ENCODE results near the gene TRAPPC1.

Gene TRAPPC1

GRCh38 chr17:7886227-7887037 is 45.3 kb downstream of the TRAPPC1 start:
- TF ChIP-seq, protein P1, sequence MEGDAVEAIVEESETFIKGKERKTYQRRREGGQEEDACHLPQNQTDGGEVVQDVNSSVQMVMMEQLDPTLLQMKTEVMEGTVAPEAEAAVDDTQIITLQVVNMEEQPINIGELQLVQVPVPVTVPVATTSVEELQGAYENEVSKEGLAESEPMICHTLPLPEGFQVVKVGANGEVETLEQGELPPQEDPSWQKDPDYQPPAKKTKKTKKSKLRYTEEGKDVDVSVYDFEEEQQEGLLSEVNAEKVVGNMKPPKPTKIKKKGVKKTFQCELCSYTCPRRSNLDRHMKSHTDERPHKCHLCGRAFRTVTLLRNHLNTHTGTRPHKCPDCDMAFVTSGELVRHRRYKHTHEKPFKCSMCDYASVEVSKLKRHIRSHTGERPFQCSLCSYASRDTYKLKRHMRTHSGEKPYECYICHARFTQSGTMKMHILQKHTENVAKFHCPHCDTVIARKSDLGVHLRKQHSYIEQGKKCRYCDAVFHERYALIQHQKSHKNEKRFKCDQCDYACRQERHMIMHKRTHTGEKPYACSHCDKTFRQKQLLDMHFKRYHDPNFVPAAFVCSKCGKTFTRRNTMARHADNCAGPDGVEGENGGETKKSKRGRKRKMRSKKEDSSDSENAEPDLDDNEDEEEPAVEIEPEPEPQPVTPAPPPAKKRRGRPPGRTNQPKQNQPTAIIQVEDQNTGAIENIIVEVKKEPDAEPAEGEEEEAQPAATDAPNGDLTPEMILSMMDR (conservative IDR thresholded peaks at IDR 0.05; ENCODE audit: control insufficient read depth, insufficient read depth, low read depth, low read length): no peak
- DNase-seq (ENCODE audit: low read depth): no peak
- peak overlapping the region; percentile 75 for H3K4me3 ChIP-seq (ENCODE audit: control insufficient read depth, low read depth, low read length)

DNA sequence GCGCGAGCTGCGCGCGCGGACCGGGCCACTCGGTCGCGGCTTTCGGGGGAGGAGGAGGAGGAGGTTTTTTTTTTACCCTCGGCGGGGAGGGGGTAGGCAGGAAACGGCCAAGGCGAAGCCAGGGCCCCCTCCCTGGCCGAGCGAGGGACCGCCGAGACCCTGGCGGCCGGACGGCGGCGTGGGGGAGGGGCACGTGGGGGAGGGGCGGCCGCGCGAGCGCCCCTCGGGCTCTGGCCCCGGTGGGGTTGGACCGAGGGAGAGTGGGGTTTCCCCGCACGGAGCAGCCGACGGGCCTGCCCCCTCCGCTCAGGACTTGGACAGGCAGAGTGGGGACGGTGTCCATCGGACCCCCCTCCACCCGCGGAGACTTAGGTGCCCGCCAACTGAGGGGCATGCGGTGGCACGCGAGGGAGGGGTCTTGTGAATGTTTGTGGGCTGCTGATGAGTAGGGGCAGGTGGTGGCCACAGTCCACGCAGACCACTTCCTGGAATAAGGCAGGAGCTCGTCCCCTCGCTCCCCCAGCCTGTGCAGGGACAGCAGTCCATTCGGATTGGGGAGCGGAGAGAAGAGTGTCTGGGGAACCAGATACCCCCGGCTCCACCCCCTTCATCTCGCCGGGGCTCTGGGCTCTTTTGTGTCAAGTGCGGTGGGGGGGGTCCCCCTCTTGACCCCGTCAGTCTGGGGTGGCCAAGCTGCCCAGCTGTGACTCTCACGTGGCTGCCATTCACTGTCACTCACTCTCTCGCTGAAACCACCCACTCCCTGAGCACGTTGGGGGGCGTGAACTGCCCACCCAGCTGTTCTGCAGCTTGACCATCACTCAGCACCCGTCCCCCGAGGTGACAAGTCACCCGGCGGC is 46.1 kb downstream of the TRAPPC1 start:
- no peak for DNase-seq (ENCODE audit: low read depth)
- H3K4me3 ChIP-seq (ENCODE audit: control insufficient read depth, low read depth, low read length): peak overlapping the region; percentile 75
- TF ChIP-seq, protein P1 (conservative IDR thresholded peaks at IDR 0.05; ENCODE audit: control insufficient read depth, insufficient read depth, low read depth, low read length): no peak

GRCh38 chr17:7884581-7885366 is 47.0 kb downstream of the TRAPPC1 start:
- no peak for DNase-seq (ENCODE audit: low read depth)
- H3K4me3 ChIP-seq (ENCODE audit: control insufficient read depth, low read depth, low read length): peak overlapping the region; percentile 75
- TF ChIP-seq, protein P1 (conservative IDR thresholded peaks at IDR 0.05; ENCODE audit: control insufficient read depth, insufficient read depth, low read depth, low read length): no peak

- peak; percentile 45 for DNase-seq (ENCODE audit: low read depth)
- TF ChIP-seq, protein P1 (conservative IDR thresholded peaks at IDR 0.05; ENCODE audit: control insufficient read depth, insufficient read depth, low read depth, low read length): no peak
- peak overlapping the region; percentile 55 for H3K4me3 ChIP-seq (ENCODE audit: control insufficient read depth, low read depth, low read length)
These were observed 47.9 kb downstream of the TRAPPC1 start for GRCh38 chr17:7883781-7884386.

GRCh38 chr17:7882629-7883028 is 49.1 kb downstream of the TRAPPC1 start:
- peak overlapping the region; percentile 15 for H3K4me3 ChIP-seq (ENCODE audit: control insufficient read depth, low read depth, low read length)
- TF ChIP-seq, protein P1 (conservative IDR thresholded peaks at IDR 0.05; ENCODE audit: control insufficient read depth, insufficient read depth, low read depth, low read length): no peak
- no peak for DNase-seq (ENCODE audit: low read depth)

DNA sequence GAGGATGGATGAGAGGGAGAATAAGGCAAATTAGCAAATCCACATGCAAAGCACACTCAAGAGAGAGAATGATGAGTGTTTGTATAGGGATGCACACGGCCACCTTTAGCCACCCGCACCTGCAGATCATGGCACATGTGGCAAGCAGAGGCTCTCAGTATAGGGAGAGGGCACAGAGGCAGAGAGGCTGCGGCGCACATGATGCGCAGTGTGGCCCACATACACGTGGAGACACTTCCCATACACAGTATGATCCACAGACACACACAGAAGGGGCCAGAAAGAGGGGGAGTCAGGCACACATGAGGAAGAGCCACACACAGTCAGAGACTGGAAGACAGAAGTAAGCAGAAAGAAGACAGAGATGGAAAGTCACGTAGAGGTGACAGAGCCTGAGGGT is 49.7 kb downstream of the TRAPPC1 start:
- DNase-seq (ENCODE audit: low read depth): no peak
- H3K4me3 ChIP-seq (ENCODE audit: control insufficient read depth, low read depth, low read length): no peak overlapping the region
- TF ChIP-seq, protein P1 (conservative IDR thresholded peaks at IDR 0.05; ENCODE audit: control insufficient read depth, insufficient read depth, low read depth, low read length): no peak

Data from fibroblast of mammary gland (primary cell).